HG03064 (cell line): ENCODE measurements around the gene CCDC127.
"Not testable (repeated sequence)": the region's sequence is repeated elsewhere in the genome, so short reads cannot be mapped to it uniquely, and the experiment has no call there.

Experiments used
- ATAC-seq: cut with Tn5 transposase; IDR thresholded peaks from one replicate; pipeline ENCODE4 v1.9.1; 2021; ENCODE audit warnings: low read depth; ENCODE audit not compliant: unreplicated experiment

CCDC127 gene

GRCh38 chr5:204966-205670, 12.8 kb downstream of the CCDC127 start:
- no peak for ATAC-seq

- ATAC-seq, result no peak
Measured at GRCh38 chr5:204462-204861, 13.5 kb downstream of the CCDC127 start.

- ATAC-seq, result no peak
Measured at GRCh38 chr5:204001-204400, 14.0 kb downstream of the CCDC127 start.

GRCh38 chr5:203246-203930, 14.6 kb downstream of the CCDC127 start:
- no peak for ATAC-seq

GRCh38 chr5:201672-202071, 16.3 kb downstream of the CCDC127 start:
- ATAC-seq, result no peak

GRCh38 chr5:200985-201384, 17.0 kb downstream of the CCDC127 start:
- ATAC-seq, result no peak

GRCh38 chr5:199950-200645, 17.9 kb downstream of the CCDC127 start:
- ATAC-seq, result no peak

GRCh38 chr5:199197-199949, 18.6 kb downstream of the CCDC127 start:
- ATAC-seq, result no peak

- no peak for ATAC-seq
Measured at GRCh38 chr5:198516-199196, 19.3 kb downstream of the CCDC127 start.

- no peak for ATAC-seq
Measured at GRCh38 chr5:197892-198489, 20.0 kb downstream of the CCDC127 start.

- ATAC-seq, result not testable (repeated sequence)
Measured at GRCh38 chr5:197031-197430, 20.9 kb downstream of the CCDC127 start.

- no peak for ATAC-seq
Measured at GRCh38 chr5:196350-196749, 21.6 kb downstream of the CCDC127 start.

- no peak for ATAC-seq
Measured at GRCh38 chr5:195401-196160, 22.4 kb downstream of the CCDC127 start.

- no peak for ATAC-seq
Measured at GRCh38 chr5:194603-195209, 23.2 kb downstream of the CCDC127 start.

- no peak for ATAC-seq
Measured at GRCh38 chr5:194102-194501, 23.9 kb downstream of the CCDC127 start.

- ATAC-seq, result no peak
Measured at GRCh38 chr5:192970-193831, 24.8 kb downstream of the CCDC127 start.

GRCh38 chr5:192691-192969, 25.3 kb downstream of the CCDC127 start:
- no peak for ATAC-seq
